ENCODE data around the gene GPATCH1.

Gene GPATCH1

DNA sequence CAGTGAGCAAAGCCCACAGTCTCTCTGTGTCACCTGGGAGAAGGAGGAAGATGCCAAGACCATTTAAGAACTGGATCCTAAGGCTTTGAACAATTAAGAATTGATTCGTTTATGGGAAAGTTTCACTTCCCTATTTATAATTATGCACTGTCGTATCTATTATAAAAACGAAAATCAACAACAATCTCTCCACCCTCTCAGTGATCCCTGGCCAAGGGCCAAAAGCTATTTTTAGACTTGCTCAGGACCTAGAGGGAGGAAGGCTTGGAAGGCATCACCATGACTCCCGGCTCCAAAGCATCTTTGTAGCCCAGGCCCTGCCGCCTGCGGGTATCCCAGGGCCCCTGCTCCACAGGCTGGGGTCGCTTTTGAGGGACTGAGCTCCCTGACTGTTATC lies 17.6 kb upstream of the GPATCH1 start:
- DNase-seq (ENCODE audit: low read depth), result peak; percentile 28

- DNase-seq (ENCODE audit: low read depth), result no peak
Observed at GRCh38 chr19:33063753-33064457, 17.1 kb upstream of the GPATCH1 start.

GRCh38 chr19:33064458-33064791 lies 16.6 kb upstream of the GPATCH1 start:
- no peak for DNase-seq (ENCODE audit: low read depth)

DNA sequence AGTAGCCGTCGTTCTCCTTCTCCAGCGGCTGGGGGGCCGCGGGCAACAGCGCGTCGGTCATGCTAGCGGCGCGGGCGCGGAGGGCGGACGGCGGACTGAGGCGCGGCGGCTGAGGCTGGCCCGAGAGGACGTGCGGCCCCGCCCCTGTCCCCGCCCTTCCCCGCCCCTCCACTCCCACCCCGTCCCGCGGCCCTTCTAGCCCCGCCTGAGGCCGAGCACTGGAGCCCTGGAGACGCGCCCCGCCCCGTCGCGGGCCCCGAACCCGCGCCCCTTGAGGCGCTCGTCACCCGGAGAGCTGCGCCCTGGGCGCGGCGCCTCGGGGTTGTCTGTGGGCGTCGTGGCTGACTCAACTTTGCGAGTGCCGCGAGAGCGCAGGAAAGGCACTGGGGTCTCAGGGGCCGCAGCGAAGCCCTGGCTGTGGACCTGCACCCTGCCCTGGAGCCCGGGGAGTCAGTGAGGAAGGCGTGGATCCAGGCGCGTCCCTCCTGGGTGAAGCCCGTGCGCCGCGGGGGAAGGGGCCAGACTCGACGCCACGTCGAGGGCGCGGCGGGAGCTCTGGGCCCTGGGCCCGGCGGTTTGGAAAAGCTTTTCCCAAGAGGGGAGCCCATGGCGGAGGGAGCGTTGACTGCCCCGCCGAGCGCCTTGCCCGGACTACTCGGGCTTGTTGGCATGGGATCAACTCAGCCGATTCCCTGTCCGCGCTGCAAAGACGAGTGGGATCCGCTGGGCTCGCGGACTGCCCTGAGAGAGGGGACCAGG lies 16.0 kb upstream of the GPATCH1 start, which contains the start of gene RHPN2:
RHPN2 (minus strand) TSS at position 97 of the 759 bp plus-strand sequence; CDS start at position 61, 36 bp downstream.
- DNase-seq (ENCODE audit: low read depth), result peak; percentile 63

DNA sequence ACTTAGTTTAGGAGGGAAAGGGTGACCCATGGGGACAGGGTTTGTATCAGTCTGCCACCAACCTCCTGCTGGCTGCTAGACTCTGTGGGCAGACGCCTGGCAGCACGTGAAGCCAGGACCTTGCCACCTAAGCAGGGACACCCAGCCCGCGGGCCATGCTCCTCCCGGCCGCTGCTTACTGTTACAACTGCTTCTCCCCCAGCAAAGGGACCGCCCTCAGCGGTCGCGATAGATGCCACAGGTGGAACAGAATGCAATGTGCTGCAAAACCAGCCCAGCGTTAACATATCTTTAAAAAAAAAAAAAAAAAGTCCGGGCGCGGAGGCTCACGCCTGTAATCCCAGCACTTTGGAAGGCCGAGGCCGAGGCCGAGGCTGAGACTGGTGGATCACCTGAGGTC lies 14.4 kb upstream of the GPATCH1 start:
- DNase-seq (ENCODE audit: low read depth), result no peak

DNA sequence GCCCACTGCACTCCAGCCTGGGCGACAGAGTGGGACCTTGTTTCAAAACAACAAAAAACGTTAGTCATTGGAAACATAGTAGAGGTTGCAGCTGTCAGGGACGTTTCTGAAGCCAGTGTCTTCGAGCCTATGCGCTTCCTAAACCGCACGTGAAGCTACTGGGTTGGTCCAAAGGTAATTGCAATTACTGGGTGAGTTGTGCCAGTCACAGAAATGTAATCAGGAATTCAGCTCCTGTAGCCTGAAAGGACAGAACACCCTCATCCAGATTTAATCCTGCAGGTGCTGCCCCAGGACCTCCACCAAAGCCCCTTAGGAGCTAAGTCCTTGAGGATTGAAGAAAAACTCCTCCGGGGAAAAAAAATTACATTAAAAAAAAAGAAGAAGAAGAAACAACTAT lies 13.9 kb upstream of the GPATCH1 start:
- DNase-seq (ENCODE audit: low read depth), result no peak

GRCh38 chr19:33071887-33072286 lies 9.1 kb upstream of the GPATCH1 start:
- peak; percentile 46 for DNase-seq (ENCODE audit: low read depth)

GRCh38 chr19:33075519-33075918 lies 5.5 kb upstream of the GPATCH1 start:
- no peak for DNase-seq (ENCODE audit: low read depth)

- DNase-seq (ENCODE audit: low read depth), result no peak
Observed at GRCh38 chr19:33085570-33086128, 4.7 kb downstream of the GPATCH1 start.

DNA sequence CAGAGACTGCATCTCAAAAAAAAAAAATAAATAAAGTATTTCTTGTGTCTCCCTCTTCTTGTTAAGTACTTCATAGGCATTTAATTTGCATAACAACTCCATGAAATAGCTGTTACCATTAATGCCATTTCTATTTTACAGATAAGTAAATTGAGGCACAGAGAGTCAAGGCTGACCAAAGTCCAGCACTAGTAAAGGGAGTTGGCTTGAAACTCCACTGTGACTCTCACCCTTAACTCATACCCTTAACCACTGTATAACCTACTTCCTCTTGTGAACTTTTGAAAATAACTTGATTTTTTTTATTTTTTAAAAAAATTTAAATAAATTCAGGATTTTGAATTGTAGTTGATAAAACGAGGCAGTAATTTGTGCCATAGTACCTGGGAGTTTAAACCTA lies 6.0 kb downstream of the GPATCH1 start:
- DNase-seq (ENCODE audit: low read depth), result no peak

DNA sequence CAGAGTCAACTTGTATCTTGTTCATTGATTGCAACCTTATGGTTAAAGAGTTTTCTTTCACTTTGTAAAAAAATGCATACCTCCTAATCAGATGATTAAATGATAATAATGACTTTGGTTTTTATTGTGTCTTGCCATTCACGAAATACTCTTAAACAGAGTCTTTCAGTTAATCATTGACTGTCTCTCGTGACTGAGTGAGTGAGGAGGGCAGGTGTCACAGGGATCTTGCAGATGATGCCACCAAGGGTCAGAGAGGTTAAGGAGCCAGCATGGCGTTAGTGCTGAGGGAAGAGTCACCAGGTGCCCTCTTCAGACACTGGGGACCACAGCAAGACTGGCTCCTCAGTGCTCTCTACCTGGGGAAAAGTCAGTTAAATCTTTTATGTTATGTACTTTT lies 8.0 kb downstream of the GPATCH1 start:
- no peak for DNase-seq (ENCODE audit: low read depth)

DNA sequence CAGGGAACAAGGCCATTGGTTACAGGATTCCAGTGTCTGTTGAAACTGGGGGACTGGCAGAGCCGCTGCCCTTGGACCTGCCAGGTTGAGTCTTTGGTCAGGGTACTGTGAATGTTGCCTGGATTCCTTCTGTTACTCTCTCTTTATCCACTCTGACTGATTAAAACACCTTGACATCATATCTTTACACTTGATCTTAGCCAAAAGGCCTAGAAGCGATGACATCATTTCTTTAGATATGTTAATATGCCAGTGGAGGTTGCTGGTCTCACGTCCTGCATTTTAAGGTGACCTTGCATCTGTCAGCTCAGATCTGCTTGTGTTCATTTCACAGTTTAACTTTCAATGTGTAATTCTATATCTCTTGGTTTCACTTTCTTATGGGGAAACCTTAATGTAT lies 9.2 kb downstream of the GPATCH1 start:
- DNase-seq (ENCODE audit: low read depth), result no peak

- DNase-seq (ENCODE audit: low read depth), result no peak
Observed at GRCh38 chr19:33093420-33094210, 12.6 kb downstream of the GPATCH1 start.

DNA sequence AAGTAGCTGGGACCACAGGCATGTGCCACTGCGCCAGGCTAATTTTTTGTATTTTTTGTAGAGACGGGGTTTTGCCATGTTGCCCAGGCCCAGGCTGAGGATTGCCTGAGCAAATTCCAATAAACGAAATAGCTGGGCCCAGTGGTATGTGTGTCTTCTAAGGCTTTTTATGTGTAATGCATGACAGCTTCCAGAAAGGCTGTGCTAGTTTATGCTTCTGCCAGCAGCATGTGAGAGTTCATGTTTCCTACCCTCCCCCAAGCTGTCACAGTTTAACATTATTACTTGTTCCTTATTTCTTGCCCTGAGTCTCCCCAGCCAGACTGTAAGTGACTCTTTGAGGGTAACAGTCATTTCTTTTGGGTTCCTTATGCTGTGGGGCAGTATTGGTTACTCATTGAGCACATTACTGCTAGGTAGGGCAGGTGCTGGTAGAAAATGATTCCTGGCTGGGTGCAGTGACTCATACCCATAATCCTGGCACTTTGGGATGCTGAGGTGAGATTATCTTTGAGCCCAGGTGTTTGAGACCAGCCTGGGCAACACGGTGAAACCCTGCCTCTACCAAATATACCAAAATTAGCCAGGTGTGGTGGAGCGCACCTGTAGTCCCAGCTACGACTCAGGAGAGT lies 13.6 kb downstream of the GPATCH1 start:
- no peak for DNase-seq (ENCODE audit: low read depth)

DNA sequence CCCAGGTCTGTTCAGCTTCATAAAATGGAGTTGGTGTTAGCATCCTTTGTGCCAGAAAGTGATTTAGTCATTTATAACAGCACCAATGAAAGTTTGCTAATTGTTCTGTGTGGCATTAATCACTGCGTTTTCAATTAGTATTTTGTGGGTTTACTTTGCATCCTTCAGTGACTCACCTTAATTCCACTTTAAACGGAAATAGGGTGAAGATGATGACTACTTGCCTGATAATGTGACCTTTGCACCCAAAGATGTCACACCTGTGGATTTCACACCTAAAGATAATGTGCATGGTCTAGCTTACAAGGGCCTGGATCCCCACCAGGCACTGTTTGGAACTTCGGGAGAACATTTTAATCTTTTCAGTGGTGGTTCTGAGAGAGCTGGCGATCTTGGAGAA lies 15.0 kb downstream of the GPATCH1 start:
- no peak for DNase-seq (ENCODE audit: low read depth)

- peak; percentile 12 for DNase-seq (ENCODE audit: low read depth)
Observed at GRCh38 chr19:33098055-33098534, 17.1 kb downstream of the GPATCH1 start.

GRCh38 chr19:33100894-33101644 lies 20.1 kb downstream of the GPATCH1 start:
- no peak for DNase-seq (ENCODE audit: low read depth)

GRCh38 chr19:33102893-33103292 lies 21.9 kb downstream of the GPATCH1 start:
- no peak for DNase-seq (ENCODE audit: low read depth)

DNA sequence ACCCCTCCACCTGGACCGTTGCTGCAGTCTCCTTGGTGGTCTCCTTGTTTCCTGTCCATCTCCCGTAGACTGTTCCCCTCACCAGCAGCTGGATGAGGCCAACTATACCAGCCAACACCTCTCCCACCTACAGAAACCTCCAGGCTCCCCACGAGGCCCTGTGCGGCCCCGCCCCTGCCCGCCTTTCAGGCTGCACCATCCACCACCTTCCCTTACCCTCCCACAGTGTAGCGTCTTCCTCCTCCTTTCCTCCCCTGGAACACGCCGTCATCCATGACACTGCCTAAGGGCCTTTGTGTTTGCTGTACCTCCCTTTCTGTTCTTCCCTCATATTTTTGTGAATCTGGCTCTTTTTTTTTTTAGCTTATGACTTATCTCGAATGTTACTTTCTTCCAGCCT lies 27.2 kb downstream of the GPATCH1 start:
- DNase-seq (ENCODE audit: low read depth), result no peak

DNA sequence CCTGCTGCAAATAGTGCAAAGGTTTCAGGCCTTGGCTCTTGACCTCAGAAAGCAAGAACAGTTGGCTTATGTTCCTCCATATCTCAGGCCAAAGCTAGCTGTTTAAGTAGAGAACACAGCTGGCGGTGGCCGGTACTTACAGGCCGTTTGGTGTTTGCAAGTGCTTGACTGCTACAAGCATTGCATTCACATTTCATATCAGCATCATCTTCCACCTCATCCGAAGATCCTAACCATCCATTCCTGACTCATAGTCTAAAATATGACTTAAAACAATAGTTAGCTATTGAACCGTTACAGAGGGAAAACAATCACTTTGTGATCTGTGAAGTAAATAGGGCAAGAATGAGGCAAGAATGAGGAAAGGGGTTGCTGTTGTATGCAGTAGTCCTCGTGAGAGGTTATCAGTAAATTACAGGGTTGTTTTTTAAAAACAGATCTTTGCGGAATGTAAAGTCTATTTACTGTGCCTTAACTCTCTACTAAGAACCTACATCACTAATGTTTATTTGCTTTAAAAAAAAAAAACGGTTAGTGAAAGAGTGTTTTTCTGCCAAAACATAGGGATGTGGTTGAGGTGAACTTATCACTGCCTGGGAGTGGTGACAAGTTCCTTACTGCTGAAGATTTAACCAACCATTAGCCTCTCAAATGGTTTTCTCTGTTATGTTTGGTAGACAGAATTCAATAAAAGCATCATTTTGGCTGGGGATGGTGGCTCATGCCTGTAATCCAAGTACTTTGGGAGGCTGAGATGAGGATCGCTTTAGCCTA lies 29.3 kb downstream of the GPATCH1 start:
- DNase-seq (ENCODE audit: low read depth), result peak; percentile 61
